ENCODE data around the gene SEC23IP. TPM values are rescaled to one million over a fixed set of nuclear protein-coding genes. Genes with fewer than 3 reads are reported as not detected.
A peak's percentile ranks its signal among the peaks of the same experiment; 100 is the strongest.
"Not testable (repeated sequence)": the region's sequence is repeated elsewhere in the genome, so short reads cannot be mapped to it uniquely, and the experiment has no call there.

SEC23IP gene
- total RNA-seq, 1 donor from 2014 or later: 21.1 TPM

- DNase-seq: not testable (repeated sequence)
Observed at GRCh38 chr10:119883901-119884611, 8.5 kb upstream of the SEC23IP start.

- not testable (repeated sequence) for DNase-seq
Observed at GRCh38 chr10:119886070-119886469, 6.5 kb upstream of the SEC23IP start.

- not testable (repeated sequence) for DNase-seq
Observed at GRCh38 chr10:119888715-119889114, 3.8 kb upstream of the SEC23IP start.

DNA sequence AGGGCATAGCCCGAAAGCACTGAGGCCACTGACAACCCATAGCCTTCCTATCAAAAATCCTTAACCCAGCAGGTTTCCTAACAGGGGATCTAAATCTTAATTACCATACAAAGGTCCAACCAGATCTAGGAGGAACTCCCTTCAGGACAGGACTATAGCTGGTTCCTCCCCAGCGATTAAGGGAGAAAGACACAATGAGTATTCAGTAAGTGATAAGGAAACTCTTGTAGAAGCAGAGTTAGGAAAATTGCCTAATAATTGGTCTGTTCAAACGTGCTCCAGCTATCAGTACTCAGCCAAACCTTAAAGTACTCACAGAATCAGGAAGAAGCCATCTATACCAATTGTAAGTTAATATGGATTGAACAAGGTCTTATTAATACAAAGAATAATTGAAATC, 3.3 kb upstream of the SEC23IP start:
- not testable (repeated sequence) for DNase-seq

GRCh38 chr10:119890307-119890706, 2.2 kb upstream of the SEC23IP start:
- not testable (repeated sequence) for DNase-seq

DNA sequence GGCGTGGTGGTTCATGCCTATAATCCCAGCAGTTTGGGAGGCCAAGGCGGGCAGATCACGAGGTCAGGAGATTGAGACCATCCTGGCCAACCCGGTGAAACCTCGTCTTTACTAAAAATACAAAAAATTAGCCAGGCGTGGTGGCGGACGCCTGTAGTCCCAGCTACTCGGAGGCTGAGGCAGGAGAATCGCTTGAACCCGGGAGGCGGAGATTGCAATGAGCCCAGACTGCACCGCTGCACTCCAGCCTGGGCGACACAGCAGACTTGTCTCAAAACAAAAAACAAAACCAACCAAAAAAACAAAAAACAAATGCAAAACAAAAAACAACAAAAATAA, 712 bp upstream of the SEC23IP start:
- not testable (repeated sequence) for DNase-seq

- DNase-seq: peak; percentile 23
Observed at GRCh38 chr10:119893074-119893473, 544 bp downstream of the SEC23IP start.

DNA sequence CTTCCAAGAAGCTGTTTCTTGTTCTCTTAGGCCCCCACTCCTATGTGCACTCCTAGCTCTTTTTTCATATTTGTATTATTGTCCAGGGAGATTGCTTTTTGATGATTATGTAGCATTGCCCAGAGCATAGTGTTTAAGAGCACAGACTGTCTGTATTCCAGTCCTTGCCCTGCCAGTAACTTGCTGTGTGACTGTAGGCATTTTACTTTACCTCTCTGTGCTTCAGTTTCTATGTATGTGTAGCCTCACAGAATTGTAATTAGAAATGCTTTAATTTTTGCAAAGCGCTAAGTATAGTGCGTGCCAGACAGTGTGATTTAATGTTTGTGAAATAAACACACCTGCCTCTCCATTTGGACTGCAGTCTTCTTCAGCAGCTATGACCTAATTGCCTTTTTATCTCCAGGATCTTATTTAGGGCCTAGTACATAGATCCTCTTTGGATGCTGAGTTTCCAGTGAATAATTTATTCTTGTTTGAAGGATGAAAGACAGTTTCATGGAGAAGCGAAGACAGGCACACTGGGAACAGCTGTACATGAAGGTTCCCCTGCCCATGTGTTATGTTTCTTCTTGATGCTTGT, 1.4 kb downstream of the SEC23IP start:
- no peak for DNase-seq

GRCh38 chr10:119896061-119896655, 3.6 kb downstream of the SEC23IP start:
- DNase-seq: no peak

DNA sequence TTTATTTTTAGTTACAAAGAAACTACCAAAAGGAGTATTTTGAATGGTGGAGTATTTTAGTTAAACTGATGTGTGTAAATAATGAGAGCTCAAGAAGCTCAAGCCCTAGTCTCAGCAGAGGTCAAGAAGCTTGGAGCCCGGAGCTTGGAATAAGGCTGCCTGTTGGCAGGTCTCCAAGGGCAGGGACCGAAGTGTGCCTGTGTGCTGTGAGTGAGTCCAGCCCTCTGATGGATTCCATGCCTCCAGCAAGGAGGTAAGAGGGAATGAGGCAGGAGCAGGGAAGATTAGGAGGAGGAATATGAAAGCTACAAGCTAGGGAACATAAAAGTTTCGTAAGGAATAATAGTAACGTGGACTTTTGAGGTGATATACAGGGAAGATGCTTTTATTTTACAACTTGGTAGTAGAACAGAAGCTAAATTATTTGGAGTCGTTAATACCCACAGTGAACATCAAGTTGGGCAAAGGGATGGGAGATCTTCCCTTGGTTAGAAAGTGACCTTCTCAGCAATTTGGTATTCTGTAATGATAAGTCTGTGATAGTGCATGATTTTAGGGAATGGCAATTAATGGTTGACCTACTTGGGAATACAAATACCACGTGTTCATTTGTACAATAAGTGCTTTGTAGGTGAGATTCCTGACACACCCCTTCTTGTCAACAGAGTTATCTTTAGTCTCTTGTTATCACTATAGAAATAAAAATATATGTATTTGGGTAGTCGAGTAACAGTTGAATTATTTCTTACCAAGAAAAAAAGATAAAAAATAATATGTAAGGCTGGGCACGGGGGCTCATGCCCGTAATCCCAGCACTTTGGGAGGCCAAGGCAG, 4.6 kb downstream of the SEC23IP start:
- peak; percentile 41 for DNase-seq

DNA sequence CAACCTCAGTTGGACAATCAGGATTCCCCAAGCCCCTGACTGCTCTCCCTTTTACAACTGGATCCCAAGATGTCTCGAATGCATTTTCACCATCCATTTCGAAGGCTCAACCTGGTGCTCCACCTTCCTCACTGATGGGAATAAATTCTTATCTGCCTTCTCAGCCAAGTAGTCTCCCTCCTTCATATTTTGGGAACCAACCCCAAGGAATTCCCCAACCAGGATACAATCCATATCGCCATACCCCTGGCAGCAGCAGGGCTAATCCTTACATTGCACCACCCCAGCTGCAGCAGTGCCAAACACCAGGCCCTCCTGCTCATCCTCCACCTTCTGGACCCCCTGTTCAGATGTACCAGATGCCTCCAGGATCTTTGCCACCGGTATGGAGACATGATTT, 6.0 kb downstream of the SEC23IP start:
- DNase-seq: no peak

DNA sequence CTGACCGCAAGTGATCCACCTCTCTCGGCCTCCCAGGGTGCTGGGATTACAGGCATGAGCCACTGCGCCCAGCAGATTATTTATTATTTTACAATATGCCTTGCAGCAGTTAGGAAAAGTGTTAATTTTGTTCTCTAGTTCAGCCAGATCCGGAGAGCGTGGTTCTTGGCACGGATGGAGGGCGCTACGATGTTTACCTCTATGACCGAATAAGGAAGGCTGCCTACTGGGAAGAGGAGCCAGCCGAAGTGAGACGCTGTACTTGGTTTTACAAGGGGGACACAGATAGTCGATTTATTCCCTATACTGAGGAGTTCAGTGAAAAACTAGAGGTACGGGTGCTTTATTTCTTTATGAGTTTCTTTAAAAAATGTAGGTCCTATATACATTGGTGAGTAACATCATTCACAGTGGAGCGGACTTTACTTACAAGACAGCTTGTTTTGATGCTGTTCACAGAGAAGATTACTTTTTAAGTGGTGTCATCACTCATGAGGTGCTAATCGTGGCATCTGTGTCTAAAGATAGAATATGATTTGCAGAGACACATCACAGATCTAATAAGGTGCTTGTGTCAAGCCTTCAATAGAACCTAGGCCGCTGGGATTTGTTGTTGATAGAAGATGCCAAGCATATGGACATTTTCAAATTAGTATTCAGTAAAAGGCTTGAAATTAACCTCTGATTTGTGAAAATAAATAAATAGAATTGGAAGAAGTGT, 11.6 kb downstream of the SEC23IP start:
- no peak for DNase-seq

DNA sequence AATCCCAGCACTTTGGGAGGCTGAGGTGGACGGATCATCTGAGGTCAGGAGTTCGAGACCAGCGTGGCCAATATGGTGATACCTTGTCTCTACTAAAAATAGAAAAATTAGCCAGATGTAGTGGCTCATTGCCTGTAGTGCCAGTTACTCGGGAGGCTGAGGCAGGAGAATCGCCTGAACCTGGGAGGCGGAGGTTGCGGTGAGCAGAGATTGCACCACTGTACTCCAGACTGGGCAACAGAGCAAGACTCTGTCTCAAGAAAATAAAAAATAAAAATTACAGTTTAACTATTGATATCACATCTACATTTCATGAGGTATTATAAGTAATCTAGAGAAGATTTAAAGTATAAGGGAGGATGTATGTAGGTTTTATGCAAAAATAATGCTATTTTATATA, 15.2 kb downstream of the SEC23IP start:
- DNase-seq: not testable (repeated sequence)

DNA sequence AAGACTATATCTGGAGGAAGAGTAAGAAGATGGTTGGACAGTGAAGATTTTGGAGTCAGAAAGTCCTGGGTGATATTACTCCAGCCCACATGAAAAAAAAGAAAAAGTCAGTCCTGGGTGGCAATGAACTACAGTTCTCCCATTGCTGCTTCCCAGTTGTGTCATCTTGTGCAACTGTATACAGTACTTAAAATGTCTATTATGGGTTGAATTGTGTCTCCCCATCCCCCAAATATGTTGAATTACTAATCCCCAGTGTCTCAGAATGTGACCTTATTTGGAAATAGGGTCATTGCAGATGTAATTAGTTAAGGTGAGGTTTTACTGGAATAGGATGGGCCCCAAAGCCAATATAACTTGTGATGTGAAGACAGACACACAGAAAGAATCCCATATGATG, 15.6 kb downstream of the SEC23IP start:
- DNase-seq: no peak

DNA sequence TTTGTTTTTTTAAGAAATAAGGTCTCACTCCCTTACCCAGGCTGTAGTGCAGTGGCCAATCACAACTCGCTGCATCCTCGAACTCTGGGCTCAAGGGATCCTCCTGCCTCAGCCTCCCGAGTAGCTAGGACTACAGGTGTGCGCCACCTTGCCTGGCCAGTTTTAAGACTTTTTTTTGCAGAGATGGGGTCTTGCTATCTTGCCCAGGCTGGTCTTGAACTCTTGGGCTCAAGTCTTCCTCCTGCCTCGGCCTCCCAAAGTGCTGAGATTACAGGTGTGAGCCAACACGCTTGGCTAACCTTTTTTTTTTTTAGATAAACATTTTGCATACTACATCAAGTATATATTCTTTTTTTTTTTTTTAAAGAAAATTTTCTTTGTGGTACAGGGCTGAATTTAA, 18.2 kb downstream of the SEC23IP start:
- DNase-seq: no peak

DNA sequence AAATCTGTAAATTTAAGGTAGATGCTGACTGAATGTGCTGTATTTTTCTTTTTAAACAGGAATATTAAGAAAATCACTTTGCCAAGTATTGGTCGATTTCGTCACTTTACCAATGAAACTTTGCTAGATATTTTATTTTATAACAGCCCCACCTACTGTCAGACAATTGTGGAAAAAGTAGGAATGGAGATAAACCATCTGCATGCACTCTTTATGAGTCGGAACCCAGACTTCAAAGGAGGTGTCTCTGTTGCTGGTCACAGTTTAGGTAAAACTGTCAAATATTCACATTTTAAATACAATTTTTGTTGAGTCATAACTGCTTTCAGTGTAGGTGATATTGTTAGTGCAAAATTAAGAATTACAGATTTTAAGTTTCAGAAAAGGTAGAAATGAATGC, 25.2 kb downstream of the SEC23IP start:
- DNase-seq: peak; percentile 13

- no peak for DNase-seq
Observed at GRCh38 chr10:119919271-119919670, 26.7 kb downstream of the SEC23IP start.

DNA sequence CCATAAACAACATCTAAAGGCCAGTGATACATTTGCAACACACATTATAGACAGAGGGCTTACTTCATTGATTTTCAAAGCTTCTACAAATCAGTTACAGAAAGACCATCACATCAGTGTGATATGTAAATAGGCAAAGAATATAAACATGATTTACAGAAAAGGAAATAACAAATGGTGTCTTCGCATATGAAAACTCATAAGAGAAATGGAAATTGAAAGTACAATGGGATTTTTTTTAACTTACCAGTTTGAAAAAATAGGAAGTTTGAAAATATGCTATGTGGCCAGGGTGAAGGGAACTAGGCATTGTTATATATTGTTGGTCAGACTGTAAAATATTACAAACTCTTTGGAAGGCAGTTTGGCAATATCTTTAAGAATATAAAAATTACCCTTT, 27.3 kb downstream of the SEC23IP start:
- no peak for DNase-seq

GRCh38 chr10:119928411-119928810, 35.9 kb downstream of the SEC23IP start:
- no peak for DNase-seq

DNA sequence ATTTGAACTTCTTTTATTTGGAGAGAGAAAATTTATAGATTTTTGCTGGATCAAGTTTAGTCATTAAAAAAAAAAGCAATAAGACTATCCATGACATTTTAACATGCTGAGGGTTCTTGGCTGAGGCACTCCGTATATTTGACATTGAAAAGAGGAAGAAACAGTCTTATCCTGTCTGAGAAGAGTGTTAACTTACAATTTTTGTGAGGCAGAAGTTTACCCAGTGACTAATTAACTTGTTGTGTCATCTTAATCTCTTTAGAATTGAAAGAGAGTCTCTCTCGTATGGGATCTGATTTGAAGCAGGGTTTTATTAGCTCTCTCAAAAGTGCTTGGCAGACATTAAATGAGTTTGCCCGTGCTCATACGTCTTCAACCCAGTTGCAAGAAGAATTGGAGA, 39.3 kb downstream of the SEC23IP start:
- no peak for DNase-seq

DNA sequence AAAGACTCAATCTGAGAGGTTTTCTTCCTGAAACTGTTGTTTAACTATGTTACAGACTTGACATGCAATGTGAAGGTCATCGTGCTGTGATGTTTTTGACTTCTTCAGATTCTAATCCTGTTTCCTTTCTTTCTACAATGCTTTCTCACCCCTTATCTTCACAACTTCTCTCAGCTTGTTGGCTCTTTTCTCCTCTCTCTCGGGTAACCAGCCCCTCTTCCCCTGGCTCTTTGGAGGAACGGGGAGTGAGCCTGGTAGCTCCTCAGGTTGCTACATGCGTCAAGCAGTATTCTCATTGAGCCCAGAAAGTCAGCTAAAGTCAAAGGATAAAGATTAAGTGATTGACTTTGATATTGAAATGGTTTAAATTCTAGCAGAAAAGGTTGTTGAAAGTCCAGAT, 40.1 kb downstream of the SEC23IP start:
- no peak for DNase-seq

- peak; percentile 53 for DNase-seq
Observed at GRCh38 chr10:119933179-119933578, 40.6 kb downstream of the SEC23IP start.

DNA sequence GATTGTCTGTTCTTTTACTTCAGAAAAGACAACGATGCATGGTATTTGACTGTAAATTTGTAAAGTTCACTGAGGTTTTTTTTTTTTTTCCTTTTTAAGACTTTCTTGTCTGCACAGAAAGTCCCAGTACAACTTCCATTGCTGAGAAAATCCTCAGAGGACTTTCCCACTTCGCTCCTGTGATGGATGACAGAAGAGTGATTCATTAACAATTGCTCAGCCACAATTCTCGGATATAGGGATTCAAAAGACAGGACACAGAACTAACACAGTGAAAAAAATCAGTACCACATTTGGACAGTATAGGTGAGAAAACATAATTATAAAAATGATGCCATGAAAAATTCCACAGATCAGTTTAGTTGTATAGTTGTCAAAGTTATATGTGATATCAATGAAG, 48.0 kb downstream of the SEC23IP start:
- peak; percentile 84 for DNase-seq
